Brain pericyte (primary cell): Measurements from ENCODE around the gene FOXP2.
"Not testable (repeated sequence)": the region's sequence is repeated elsewhere in the genome, so short reads cannot be mapped to it uniquely, and the experiment has no call there.

Source experiments
- DNase-seq: peaks from one replicate; pipeline ENCODE4 v3.0.0-alpha.2; 2012; ENCODE audit warnings: low read depth, low spot score

The FOXP2 gene

DNA sequence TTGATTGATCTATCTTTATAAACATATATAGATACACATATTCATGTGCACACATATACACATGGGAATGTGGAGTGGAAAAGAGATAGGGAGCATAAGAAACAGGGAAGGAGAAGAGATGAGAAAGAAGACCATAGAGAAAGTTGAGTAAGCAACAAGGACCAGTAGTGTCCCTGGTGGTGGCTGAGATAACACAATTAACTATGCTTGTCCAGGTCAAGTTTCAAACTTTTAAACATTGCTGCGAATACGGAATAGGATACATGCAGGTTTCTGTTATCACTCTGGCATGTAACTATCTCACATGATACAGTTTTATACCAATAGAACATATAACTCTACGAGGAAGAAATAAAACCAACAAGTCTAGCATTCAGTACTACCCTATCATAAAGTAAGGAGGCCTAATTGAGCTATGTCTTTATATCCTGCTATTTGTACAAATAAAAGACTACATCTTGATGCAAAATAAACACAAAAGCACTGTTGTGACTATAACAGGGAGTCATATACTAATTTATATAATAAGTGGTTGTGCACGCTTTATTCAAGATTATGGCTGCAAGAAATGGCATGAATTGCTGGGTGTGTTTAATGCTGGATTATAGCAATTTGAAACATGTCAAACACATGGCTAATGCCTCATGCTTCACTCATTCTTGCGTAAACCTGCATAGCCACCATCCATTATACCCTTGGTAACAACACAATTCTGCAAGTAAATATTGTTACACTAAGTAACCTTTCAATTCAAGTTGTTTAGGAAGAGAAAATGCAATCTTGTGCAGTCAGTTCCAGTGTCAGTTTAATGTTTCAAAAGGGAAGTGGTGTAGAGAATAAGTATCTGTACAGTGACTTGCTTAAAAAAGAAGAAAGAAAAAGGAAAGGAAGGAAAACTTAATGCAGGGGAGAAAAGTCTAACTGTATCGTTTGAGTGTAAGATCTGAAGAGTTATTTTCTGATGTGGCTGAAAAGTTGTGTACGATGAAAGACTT lies 8.2 kb downstream of the FOXP2 start:
- DNase-seq, result no peak

DNA sequence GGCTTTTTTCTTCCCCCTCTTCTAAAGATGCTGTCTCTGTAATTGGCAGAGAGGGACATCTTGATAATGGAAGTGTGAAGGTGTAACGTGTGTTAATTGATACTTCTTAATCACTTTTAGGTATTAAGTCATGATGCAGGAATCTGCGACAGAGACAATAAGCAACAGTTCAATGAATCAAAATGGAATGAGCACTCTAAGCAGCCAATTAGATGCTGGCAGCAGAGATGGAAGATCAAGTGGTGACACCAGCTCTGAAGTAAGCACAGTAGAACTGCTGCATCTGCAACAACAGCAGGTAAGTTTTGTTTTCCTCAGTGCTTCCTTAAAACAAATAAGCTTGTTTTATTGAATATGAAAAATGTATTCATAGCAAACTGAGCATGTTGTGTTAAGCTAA lies 11.8 kb downstream of the FOXP2 start:
- DNase-seq, result no peak

DNA sequence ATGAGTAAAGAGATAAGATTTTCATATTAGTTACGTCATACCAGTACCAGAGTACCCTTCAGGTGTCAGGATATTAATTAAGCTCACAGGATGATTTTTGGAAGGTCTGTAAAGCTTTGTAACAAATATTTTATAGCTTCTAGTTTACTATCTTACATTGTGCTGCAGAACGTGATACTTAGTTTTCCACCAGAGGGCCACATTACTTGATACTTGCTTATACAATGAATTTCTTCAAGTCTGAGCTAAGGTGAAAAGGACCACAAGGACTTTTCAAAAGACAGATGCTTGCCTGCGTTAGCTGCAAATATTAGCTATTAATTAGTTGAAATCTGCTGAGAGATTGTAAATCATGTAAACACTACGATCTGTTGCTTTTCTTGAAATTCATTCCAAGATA lies 12.2 kb downstream of the FOXP2 start:
- no peak for DNase-seq

- DNase-seq, result no peak
Observed at GRCh38 chr7:114428211-114428610, 13.6 kb downstream of the FOXP2 start.

- no peak for DNase-seq
Observed at GRCh38 chr7:114431189-114431588, 16.6 kb downstream of the FOXP2 start.

DNA sequence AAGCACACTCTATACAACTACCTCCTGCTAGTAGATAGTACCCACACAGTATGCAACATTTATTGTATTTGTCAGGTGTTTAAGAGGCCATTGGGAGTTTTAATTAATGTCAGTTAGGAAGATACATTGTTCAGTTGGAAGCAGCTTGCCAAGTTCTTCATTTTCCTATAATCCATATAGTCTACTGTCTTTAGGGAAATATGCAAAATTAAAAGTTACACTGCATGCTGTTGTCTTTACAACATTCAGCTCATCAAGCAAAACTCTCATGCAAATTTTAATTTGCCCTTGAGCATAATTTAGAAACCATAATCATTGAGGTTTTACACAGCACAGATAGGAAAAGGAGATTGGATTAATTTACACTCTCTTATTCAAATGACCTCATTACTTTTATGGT lies 17.4 kb downstream of the FOXP2 start:
- DNase-seq, result no peak

DNA sequence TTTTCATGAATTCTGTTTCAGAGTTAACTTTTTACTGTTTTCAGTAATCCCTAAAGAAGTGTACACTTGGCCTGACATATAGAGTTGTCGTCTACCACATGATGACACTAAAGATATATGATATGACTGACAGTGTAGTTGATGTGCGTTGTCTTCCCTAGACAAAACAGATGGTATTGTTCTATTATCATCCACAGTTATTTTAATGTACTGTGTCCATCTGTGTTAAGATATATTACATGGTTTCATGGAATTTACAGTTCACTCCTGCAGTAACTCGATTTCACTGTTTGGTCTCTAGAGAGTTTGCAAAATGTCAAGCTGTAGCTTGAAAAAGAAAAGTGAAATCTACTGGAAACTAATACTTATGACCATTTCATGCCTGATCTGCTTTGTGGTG lies 18.1 kb downstream of the FOXP2 start:
- DNase-seq, result no peak

- no peak for DNase-seq
Observed at GRCh38 chr7:114439581-114439980, 25.0 kb downstream of the FOXP2 start.

GRCh38 chr7:114440927-114441326 lies 26.3 kb downstream of the FOXP2 start:
- DNase-seq, result not testable (repeated sequence)

DNA sequence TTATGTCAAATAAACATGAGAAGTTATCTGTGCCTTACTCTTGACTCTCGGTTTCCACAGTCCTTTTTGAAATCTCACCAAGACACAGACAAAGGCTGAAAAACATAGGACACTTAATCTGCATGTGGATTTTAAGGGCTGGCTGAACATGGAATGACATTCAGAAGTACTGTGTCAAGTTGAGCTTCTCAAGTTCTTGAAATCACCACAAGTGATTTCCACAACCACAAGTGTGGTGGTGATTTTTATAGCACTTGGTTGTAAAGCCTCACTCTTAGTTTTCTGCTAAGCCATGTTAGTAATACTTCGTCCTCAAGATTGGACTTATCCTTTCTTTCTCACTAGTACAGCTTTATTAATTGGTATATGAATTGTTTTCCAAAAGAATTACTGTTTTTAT lies 29.6 kb downstream of the FOXP2 start:
- no peak for DNase-seq

DNA sequence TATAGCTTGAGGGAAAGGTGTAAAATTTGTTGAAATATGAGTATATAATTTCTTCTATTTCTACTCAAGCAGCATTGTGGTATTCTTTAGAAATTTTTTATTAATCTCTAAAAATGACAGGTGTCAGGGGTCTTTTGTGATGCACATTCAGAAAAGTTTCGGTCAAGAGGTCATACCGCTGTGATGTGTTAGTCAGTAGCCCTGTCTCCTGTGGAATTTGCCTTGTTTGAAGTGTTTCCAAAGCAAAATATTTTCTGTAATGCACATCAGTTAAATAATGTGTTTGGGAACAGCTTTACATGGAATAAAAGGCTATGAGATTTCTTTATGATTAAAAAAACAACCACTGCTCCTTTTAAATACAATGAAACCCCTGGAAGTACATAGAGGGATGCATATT lies 35.8 kb downstream of the FOXP2 start:
- DNase-seq, result no peak

GRCh38 chr7:114459574-114459973 lies 45.0 kb downstream of the FOXP2 start:
- no peak for DNase-seq

DNA sequence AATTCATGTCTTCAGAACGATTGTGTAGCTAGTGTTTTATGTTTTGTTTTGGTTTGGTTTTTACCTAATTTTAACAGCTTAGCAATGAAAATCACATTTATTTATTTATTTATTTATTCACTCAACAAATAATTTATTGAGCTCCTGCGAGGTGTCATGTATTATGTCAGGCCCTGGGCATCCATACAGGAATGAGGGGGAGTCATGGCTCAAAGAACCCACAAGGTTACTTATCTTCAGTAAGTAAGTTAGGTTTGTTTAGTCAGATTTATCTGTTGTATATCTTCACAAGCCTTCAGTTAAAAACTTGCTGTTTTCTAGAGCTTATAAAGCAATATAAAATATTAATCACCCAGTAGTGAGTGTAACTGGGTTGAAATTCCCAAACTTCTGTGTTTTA lies 45.4 kb downstream of the FOXP2 start:
- no peak for DNase-seq

DNA sequence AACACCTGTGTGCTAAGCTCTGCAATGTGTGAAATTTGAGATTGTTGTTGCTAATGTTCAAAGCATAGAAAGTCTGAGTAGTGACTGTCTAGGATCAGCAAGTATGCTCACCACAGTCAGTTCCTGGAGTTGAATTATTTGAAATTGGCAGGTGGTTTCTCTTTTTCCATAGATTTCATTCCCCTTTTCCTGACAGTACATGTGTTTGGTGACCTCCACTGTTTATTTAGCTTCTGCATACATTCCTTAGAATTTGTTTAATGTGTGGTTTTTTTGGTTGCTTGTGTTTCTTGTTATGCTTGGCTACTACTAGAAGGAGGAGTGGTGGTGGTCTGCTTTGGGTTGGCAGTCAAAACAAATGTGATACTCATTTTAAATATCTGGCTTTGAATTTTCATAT lies 52.3 kb downstream of the FOXP2 start:
- peak; percentile 49 for DNase-seq

DNA sequence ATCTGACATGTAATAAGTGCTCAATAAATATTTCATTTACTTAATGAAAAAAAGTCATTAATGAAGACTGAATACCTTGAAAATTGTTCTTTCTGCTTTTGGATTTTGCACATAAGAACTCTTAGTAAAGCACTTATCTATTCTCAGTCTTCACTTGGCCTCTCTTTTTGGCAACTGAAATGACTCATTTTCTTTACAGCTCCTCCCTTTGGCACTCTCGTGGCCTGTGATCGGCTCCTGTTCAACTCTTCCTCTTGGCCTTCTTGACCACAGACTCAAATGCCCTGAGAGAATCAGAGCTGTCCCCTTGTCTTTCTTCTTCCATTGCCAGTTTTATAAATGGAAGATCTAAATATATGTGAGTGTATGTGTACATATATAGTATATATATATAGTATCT lies 54.2 kb downstream of the FOXP2 start:
- no peak for DNase-seq

- no peak for DNase-seq
Observed at GRCh38 chr7:114472896-114473512, 58.4 kb downstream of the FOXP2 start.

- no peak for DNase-seq
Observed at GRCh38 chr7:114478384-114478783, 63.8 kb downstream of the FOXP2 start.

DNA sequence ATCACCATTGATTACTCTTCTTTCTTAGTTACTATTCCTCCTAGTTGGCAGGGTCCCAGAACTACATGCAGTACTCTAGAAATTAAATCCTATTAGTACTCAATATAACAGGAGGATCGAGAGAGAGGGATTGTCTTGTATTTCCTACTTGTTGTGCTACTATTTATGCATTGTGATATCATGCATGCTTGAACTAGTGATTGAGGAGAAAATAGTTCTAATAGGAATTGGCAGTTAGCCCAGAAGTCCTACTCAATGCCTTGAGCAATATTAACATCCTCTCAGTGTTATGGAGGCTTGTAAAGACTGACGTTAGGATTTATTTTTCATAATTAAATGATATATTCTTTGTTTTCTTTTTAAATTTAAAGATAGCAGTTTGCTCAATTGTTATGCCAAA lies 67.4 kb downstream of the FOXP2 start:
- no peak for DNase-seq

DNA sequence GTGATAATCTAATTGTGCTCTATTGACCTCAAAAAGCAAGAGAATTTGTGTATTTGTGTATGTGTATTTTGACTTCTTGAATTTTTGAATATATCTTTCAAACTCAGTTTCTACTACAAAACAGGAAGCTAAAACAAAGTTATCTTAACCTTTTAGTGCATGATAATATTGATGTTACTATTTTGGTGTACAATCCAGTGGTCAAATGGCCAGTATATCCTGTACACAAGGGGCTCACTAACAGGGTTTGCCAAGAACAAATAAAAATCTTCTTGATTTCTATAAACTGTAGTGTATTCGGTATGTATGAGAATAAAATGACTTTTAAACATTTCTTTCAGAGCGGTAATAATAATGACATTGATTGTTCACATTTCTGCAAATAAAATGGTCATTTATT lies 69.6 kb downstream of the FOXP2 start:
- DNase-seq, result no peak

GRCh38 chr7:114487174-114487573 lies 72.6 kb downstream of the FOXP2 start:
- no peak for DNase-seq

DNA sequence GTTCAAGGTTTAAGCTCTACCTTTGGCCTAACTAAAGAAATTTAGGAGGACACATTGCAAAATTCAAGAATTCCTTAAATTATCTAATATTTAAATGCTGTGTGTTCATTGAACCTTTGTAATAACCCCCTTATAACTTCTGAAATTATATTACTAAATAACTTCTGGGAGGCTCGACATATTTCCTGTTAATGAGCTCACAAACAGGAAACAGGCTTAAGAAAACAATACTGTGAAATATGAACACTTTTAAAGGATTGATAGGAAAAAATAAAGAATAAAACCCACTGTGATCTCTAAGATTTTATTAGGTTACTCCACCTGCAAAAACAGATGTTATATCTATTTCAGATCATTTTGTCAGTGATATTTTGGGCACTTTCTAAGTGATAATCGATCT lies 74.1 kb downstream of the FOXP2 start:
- no peak for DNase-seq

- DNase-seq, result not testable (repeated sequence)
Observed at GRCh38 chr7:114497491-114497890, 82.9 kb downstream of the FOXP2 start.
